ENCODE measurements around the gene PPP1R3G. TPM values are rescaled to one million over a fixed set of nuclear protein-coding genes. Genes with fewer than 3 reads are reported as not detected.

The PPP1R3G gene
- total RNA-seq, 5 donors from 2014 or later (not counting 1 experiment from before 2014, with no cell fraction given) = 0.06 to 0.07 TPM; not detected in 3

DNA sequence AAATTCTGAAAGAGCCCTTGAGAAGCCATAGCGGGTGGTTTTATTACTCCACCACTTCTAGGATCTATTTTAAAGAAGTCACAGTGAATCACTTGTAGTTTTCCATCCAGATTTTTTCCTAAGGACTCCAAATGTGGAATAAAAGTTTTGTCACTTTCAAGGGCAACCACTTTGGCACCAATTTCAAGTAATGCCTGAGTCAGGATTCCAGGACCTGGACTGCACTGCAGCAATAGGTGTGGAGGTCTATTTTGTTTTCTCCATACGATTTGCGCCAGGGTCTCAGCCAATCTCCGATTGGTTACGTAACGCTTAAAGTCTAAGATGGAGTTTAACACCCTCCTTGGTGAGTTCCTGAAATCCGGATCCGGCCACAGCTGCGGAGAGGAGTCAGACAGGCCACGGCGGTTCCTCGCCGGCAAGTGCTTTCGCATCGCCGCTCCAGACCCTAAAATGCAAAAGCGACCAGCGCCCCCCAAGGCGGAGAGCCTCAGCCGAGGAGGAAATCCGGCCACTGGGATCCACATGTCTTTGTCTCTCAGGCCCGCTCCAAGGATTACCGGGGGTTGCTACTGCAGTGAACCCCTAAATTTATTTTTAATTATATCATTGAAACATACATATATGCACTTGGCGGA, 18.6 kb upstream of the PPP1R3G start:
- WGBS (ENCODE audit: insufficient coverage) = 97% methylated on average over 20 of the region's 24 CpGs
- no peak for ATAC-seq (replicated peaks in 1 of 4)

GRCh38 chr6:5067305-5067704, 17.8 kb upstream of the PPP1R3G start:
- no peaks in the 10 kb centered on the region for H3K27me3 Mint-ChIP-seq
- WGBS (ENCODE audit: insufficient coverage) = 90% methylated on average over 2 of the region's 3 CpGs
- CTCF ChIA-PET = no interaction called here
- Histone ChIP-seq H3K27me3 (replicated peaks in 1 of 2; ENCODE audit: control insufficient read depth in 2 of 2, extremely low read depth in 1 of 2, insufficient read depth in 2 of 2, low read length in 1 of 2) (peaks cover 0 to 7% of the 10 kb centered on the region in 2 experiments), H3K36me3 (ENCODE audit: control insufficient read depth in 2 of 2, extremely low read depth in 1 of 2, insufficient read depth in 1 of 2, low read length in 1 of 2) (no peaks in the 10 kb centered on the region), H3K9me3 (no peaks in the 10 kb centered on the region), H3K4me3 (ENCODE audit: control insufficient read depth in 1 of 2, extremely low read depth in 1 of 2, low read length in 1 of 2) (no peak overlapping the region), H3K4me1 (ENCODE audit: control insufficient read depth in 1 of 2, extremely low read depth in 1 of 2, insufficient read depth in 2 of 2, low read length in 2 of 2) (no peaks in the 10 kb centered on the region), H3K27ac (ENCODE audit: low read length) (no peak overlapping the region)
- no peak overlapping the region for H3K27ac Mint-ChIP-seq
- H3K9me3 Mint-ChIP-seq = peaks cover 5 to 7% (median 5%) of the 10 kb centered on the region in 3 donors
- no peak overlapping the region for H3K4me3 Mint-ChIP-seq
- DNase-seq (no peak), ATAC-seq (replicated peaks in 1 of 4) (no peak)
- POLR2A ChIA-PET = no interaction called here
- H3K4me1 Mint-ChIP-seq = peaks cover 0 to 3% (median 0%) of the 10 kb centered on the region in 3 donors
- no peaks in the 10 kb centered on the region for H3K36me3 Mint-ChIP-seq

More for the DNA sequence above, 18.6 kb upstream of the PPP1R3G start:
- Mint-ChIP-seq H3K4me1 (no peaks in the 10 kb centered on the region), H3K4me3 (no peak overlapping the region), H3K36me3 (no peaks in the 10 kb centered on the region), H3K27ac (no peak overlapping the region), H3K27me3 (no peaks in the 10 kb centered on the region), H3K9me3 (peaks cover 5 to 7% (median 5%) of the 10 kb centered on the region in 3 donors)
- ChIA-PET POLR2A (no interaction called here), CTCF (no interaction called here)
- no peaks in the 10 kb centered on the region for H3K36me3 ChIP-seq (ENCODE audit: control insufficient read depth in 2 of 2, extremely low read depth in 1 of 2, insufficient read depth in 1 of 2, low read length in 1 of 2)
- no peaks in the 10 kb centered on the region for H3K4me1 ChIP-seq (ENCODE audit: control insufficient read depth in 1 of 2, extremely low read depth in 1 of 2, insufficient read depth in 2 of 2, low read length in 2 of 2)
- peaks cover 0 to 7% of the 10 kb centered on the region in 2 experiments for H3K27me3 ChIP-seq (replicated peaks in 1 of 2; ENCODE audit: control insufficient read depth in 2 of 2, extremely low read depth in 1 of 2, insufficient read depth in 2 of 2, low read length in 1 of 2)
- H3K27ac ChIP-seq (ENCODE audit: low read length) = no peak overlapping the region
- DNase-seq = no peak
- H3K9me3 ChIP-seq = no peaks in the 10 kb centered on the region
- no peak overlapping the region for H3K4me3 ChIP-seq (ENCODE audit: control insufficient read depth in 1 of 2, extremely low read depth in 1 of 2, low read length in 1 of 2)

- Histone ChIP-seq H3K4me3 (ENCODE audit: control insufficient read depth in 1 of 2, extremely low read depth in 1 of 2, low read length in 1 of 2) (no peak overlapping the region), H3K27me3 (replicated peaks in 1 of 2; ENCODE audit: control insufficient read depth in 2 of 2, extremely low read depth in 1 of 2, insufficient read depth in 2 of 2, low read length in 1 of 2) (peaks cover 0 to 3% of the 10 kb centered on the region in 2 experiments), H3K9me3 (no peaks in the 10 kb centered on the region), H3K36me3 (ENCODE audit: control insufficient read depth in 2 of 2, extremely low read depth in 1 of 2, insufficient read depth in 1 of 2, low read length in 1 of 2) (no peaks in the 10 kb centered on the region), H3K4me1 (ENCODE audit: control insufficient read depth in 1 of 2, extremely low read depth in 1 of 2, insufficient read depth in 2 of 2, low read length in 2 of 2) (no peaks in the 10 kb centered on the region), H3K27ac (ENCODE audit: low read length) (no peak overlapping the region)
- ChIA-PET CTCF (no interaction called here), POLR2A (no interaction called here)
- WGBS (ENCODE audit: insufficient coverage) = 87% methylated on average over 14 of the region's 17 CpGs
- peaks cover 5 to 7% (median 5%) of the 10 kb centered on the region in 3 donors for H3K9me3 Mint-ChIP-seq
- no peaks in the 10 kb centered on the region for H3K36me3 Mint-ChIP-seq
- H3K4me3 Mint-ChIP-seq = no peak overlapping the region
- no peak overlapping the region for H3K27ac Mint-ChIP-seq
- ATAC-seq (replicated peaks in 1 of 4) (no peak), DNase-seq (no peak)
- no peaks in the 10 kb centered on the region for H3K27me3 Mint-ChIP-seq
- H3K4me1 Mint-ChIP-seq = peaks cover 0 to 7% (median 4%) of the 10 kb centered on the region in 3 donors
Observed at GRCh38 chr6:5068153-5068751, 16.9 kb upstream of the PPP1R3G start.

DNA sequence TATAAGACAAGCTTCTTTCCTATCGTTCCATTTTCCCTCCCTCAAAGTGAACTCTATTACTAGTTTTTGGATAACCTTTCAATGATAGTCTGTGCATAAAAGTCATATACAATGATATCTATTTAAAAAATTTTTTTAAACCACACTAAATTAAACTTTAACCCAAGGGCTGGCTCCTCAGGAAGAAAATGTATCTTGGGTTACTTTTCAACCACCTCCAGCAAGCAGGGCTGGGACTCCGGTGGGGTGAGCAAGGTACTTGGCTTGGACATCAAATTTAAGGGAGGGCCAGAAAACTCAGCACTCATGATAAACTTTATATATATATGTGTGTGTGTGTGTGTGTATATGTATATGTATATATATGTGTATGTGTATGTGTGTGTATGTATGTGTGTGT, 13.9 kb upstream of the PPP1R3G start:
- Histone ChIP-seq H3K27ac (ENCODE audit: low read length) (no peak overlapping the region), H3K9me3 (no peaks in the 10 kb centered on the region), H3K4me3 (ENCODE audit: control insufficient read depth in 1 of 2, extremely low read depth in 1 of 2, low read length in 1 of 2) (no peak overlapping the region), H3K27me3 (replicated peaks in 1 of 2; ENCODE audit: control insufficient read depth in 2 of 2, extremely low read depth in 1 of 2, insufficient read depth in 2 of 2, low read length in 1 of 2) (peaks cover 0 to 3% of the 10 kb centered on the region in 2 experiments), H3K4me1 (ENCODE audit: control insufficient read depth in 1 of 2, extremely low read depth in 1 of 2, insufficient read depth in 2 of 2, low read length in 2 of 2) (no peaks in the 10 kb centered on the region), H3K36me3 (ENCODE audit: control insufficient read depth in 2 of 2, extremely low read depth in 1 of 2, insufficient read depth in 1 of 2, low read length in 1 of 2) (no peaks in the 10 kb centered on the region)
- ChIA-PET POLR2A (no interaction called here), CTCF (no interaction called here)
- Mint-ChIP-seq H3K27me3 (peaks cover 6 to 7% of the 10 kb centered on the region in 2 donors), H3K4me3 (no peak overlapping the region), H3K27ac (no peak overlapping the region), H3K36me3 (peaks cover 3% of the 10 kb centered on the region), H3K9me3 (peaks cover 5 to 7% (median 5%) of the 10 kb centered on the region in 3 donors), H3K4me1 (peaks cover 0 to 7% (median 4%) of the 10 kb centered on the region in 3 donors)
- WGBS (ENCODE audit: insufficient coverage) = no CpG with 5 or more reads among the region's 2 CpGs
- ATAC-seq (replicated peaks in 1 of 4) = no peak
- no peak for DNase-seq

DNA sequence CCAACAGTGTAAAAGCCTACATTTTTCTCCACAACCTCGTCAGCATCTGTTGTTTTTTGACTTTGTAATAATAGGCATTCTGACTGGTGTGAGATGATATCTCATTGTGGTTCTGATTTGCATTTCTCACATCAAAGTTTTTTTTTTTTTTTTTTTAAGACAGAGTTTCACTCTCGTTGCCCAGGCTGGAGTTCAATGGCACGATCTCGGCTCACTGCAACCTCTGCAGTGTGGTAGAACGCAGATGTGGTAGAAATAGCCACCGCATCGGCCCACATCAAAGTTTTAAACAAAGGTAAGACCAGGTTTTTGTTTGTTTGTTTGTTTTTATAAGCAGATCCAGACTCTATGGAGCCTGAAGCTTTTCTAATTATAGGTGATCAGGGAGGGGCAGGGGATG, 12.7 kb upstream of the PPP1R3G start:
- DNase-seq (no peak), ATAC-seq (replicated peaks in 1 of 4) (no peak)
- Mint-ChIP-seq H3K9me3 (peaks cover under 1 to 5% (median under 1%) of the 10 kb centered on the region in 3 donors), H3K4me3 (no peak overlapping the region), H3K4me1 (peaks cover 0 to 7% (median 4%) of the 10 kb centered on the region in 3 donors), H3K36me3 (peaks cover 3% of the 10 kb centered on the region), H3K27me3 (peaks cover 13 to 14% of the 10 kb centered on the region in 2 donors), H3K27ac (no peak overlapping the region)
- Histone ChIP-seq H3K27me3 (replicated peaks in 1 of 2; ENCODE audit: control insufficient read depth in 2 of 2, extremely low read depth in 1 of 2, insufficient read depth in 2 of 2, low read length in 1 of 2) (peaks cover 0 to 8% of the 10 kb centered on the region in 2 experiments), H3K36me3 (ENCODE audit: control insufficient read depth in 2 of 2, extremely low read depth in 1 of 2, insufficient read depth in 1 of 2, low read length in 1 of 2) (no peaks in the 10 kb centered on the region), H3K27ac (ENCODE audit: low read length) (no peak overlapping the region), H3K4me3 (ENCODE audit: control insufficient read depth in 1 of 2, extremely low read depth in 1 of 2, low read length in 1 of 2) (no peak overlapping the region), H3K4me1 (ENCODE audit: control insufficient read depth in 1 of 2, extremely low read depth in 1 of 2, insufficient read depth in 2 of 2, low read length in 2 of 2) (no peaks in the 10 kb centered on the region), H3K9me3 (no peaks in the 10 kb centered on the region)
- ChIA-PET POLR2A (no interaction called here), CTCF (no interaction called here)
- WGBS (ENCODE audit: insufficient coverage) = 8% methylated on average over 5 of the region's 7 CpGs

DNA sequence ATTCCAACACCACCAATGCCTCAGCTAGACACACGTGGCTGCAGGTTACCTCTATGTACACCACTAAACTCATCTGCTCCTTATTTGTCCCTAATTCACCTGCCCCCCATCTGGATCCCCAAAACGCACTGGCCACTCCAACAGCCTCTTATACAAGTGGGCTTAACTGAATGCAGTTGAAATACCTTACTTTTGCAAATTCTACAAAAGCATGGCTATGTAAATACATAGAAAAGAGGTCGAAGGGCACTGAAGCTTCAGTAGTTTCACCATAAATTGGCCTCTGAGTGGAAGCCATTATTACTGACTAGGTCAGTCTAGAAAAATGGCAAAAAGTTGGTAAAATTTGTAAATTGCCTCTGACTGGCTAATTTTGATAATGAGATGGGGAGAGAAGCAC, 11.1 kb upstream of the PPP1R3G start:
- 63% methylated on average over 1 of the region's 3 CpGs for WGBS (ENCODE audit: insufficient coverage)
- H3K4me1 Mint-ChIP-seq = peaks cover 0 to 7% (median 4%) of the 10 kb centered on the region in 3 donors
- no peak overlapping the region for H3K27ac Mint-ChIP-seq
- no peak overlapping the region for H3K4me3 Mint-ChIP-seq
- peaks cover 13 to 14% of the 10 kb centered on the region in 2 donors for H3K27me3 Mint-ChIP-seq
- Histone ChIP-seq H3K4me1 (ENCODE audit: control insufficient read depth in 1 of 2, extremely low read depth in 1 of 2, insufficient read depth in 2 of 2, low read length in 2 of 2) (no peaks in the 10 kb centered on the region), H3K9me3 (no peaks in the 10 kb centered on the region), H3K27me3 (replicated peaks in 1 of 2; ENCODE audit: control insufficient read depth in 2 of 2, extremely low read depth in 1 of 2, insufficient read depth in 2 of 2, low read length in 1 of 2) (peaks cover 0 to 8% of the 10 kb centered on the region in 2 experiments), H3K27ac (ENCODE audit: low read length) (no peak overlapping the region), H3K36me3 (ENCODE audit: control insufficient read depth in 2 of 2, extremely low read depth in 1 of 2, insufficient read depth in 1 of 2, low read length in 1 of 2) (no peaks in the 10 kb centered on the region), H3K4me3 (ENCODE audit: control insufficient read depth in 1 of 2, extremely low read depth in 1 of 2, low read length in 1 of 2) (no peak overlapping the region)
- H3K9me3 Mint-ChIP-seq = no peaks in the 10 kb centered on the region
- DNase-seq (no peak), ATAC-seq (replicated peaks in 1 of 4) (no peak)
- CTCF ChIA-PET = interaction anchor here in 1 of 2 donors (0.5 kb wide), 1 partner anchor 180 kb away, joined by 3 read pairs; no protein-coding TSS in a partner anchor
- peaks cover 3% of the 10 kb centered on the region for H3K36me3 Mint-ChIP-seq
- POLR2A ChIA-PET = no interaction called here

All from T-cell (primary cell).